ENCODE data around the gene MAPKBP1.

DNA sequence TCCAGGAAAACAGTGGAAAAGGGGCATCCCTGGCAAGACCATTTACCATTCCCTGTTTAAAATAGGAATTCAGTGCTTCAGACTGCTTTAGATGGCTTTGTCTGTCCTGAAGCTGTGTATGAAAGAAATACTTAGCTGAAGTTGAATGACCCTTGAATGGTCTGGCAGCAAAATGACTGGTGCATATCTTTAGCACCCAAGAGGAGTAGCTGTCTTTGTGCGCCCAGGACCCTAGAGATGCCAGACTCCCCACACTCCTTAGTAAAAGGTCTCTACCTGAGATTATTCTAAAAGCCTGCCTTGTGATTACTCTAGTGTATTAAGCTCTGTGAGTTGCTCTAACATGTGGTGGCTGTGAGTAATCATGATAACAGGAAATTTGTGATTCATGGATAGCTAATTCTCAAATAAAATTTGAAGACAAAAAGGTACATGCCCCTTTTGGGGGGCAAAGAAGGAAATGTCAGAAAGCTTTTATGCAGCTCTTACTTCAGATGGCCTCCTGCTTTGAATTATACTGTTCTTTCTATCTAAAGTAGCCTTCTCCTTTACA, 3.2 kb downstream of the MAPKBP1 start:
- TF ChIP-seq ZNF561 (tag by site-specific recombination; IDR thresholded peaks at IDR 0.05; ENCODE audit: borderline replicate concordance) = no peak
- no peak for TF ChIP-seq ZNF707 (tag by site-specific recombination; IDR thresholded peaks at IDR 0.05)
- TF ChIP-seq, protein P1, sequence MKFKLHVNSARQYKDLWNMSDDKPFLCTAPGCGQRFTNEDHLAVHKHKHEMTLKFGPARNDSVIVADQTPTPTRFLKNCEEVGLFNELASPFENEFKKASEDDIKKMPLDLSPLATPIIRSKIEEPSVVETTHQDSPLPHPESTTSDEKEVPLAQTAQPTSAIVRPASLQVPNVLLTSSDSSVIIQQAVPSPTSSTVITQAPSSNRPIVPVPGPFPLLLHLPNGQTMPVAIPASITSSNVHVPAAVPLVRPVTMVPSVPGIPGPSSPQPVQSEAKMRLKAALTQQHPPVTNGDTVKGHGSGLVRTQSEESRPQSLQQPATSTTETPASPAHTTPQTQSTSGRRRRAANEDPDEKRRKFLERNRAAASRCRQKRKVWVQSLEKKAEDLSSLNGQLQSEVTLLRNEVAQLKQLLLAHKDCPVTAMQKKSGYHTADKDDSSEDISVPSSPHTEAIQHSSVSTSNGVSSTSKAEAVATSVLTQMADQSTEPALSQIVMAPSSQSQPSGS (tag by site-specific recombination; IDR thresholded peaks at IDR 0.05; ENCODE audit: low read depth) = no peak
- TF ChIP-seq, protein P2, sequence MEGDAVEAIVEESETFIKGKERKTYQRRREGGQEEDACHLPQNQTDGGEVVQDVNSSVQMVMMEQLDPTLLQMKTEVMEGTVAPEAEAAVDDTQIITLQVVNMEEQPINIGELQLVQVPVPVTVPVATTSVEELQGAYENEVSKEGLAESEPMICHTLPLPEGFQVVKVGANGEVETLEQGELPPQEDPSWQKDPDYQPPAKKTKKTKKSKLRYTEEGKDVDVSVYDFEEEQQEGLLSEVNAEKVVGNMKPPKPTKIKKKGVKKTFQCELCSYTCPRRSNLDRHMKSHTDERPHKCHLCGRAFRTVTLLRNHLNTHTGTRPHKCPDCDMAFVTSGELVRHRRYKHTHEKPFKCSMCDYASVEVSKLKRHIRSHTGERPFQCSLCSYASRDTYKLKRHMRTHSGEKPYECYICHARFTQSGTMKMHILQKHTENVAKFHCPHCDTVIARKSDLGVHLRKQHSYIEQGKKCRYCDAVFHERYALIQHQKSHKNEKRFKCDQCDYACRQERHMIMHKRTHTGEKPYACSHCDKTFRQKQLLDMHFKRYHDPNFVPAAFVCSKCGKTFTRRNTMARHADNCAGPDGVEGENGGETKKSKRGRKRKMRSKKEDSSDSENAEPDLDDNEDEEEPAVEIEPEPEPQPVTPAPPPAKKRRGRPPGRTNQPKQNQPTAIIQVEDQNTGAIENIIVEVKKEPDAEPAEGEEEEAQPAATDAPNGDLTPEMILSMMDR (tag by site-specific recombination; IDR thresholded peaks at IDR 0.05) = no peak
- no peak for TF ChIP-seq ZNF544 (tag by site-specific recombination; IDR thresholded peaks at IDR 0.05)
- TF ChIP-seq ZIC2 (tag by site-specific recombination; IDR thresholded peaks at IDR 0.05) = no peak
- no peak for TF ChIP-seq ZNF184 (tag by site-specific recombination; IDR thresholded peaks at IDR 0.05)
- TF ChIP-seq, protein P3, sequence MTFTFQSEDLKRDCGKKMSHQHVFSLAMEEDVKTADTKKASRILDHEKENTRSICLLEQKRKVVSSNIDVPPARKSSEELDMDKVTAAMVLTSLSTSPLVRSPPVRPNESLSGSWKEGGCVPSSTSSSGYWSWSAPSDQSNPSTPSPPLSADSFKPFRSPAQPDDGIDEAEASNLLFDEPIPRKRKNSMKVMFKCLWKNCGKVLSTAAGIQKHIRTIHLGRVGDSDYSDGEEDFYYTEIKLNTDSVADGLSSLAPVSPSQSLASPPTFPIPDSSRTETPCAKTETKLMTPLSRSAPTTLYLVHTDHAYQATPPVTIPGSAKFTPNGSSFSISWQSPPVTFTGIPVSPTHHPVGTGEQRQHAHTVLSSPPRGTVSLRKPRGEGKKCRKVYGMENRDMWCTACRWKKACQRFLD (tag by site-specific recombination; IDR thresholded peaks at IDR 0.05) = no peak
